ENCODE measurements around the gene COL4A1.

COL4A1 gene

DNA sequence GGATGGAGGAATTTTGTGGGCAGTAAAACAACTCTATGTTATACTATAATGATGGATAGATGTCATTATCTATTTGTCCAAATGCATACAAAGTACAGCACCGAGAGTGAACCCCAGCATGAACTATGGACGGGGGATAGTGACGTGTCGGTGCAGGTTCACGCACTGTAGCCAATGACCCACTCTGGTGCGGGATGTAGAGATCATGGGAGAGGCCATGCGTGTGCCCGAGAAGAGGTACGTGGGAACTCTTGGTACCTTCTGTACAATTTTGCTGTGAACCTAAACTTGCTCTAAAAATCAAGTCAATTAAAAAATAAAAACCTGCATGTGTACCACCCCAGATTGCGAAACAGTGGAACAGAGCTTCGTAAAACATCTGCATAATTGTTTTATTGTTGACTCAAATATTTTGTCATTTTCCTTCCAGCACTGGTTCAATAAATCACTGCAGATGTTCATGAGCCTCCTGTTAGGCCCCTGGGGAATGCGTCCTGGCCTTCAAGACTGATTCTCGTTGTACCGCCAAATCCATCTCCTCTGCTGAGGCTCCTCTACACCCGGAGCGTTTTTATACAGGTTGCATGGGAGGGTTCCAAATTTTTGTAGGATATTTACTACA lies 30.9 kb downstream of the COL4A1 start:
- TF ChIP-seq CTCF (IDR thresholded peaks at IDR 0.05; ENCODE audit: low read depth, low read length, missing control alignments): no peak

GRCh38 chr13:110274687-110275086 lies 32.3 kb downstream of the COL4A1 start:
- H3K4me3 ChIP-seq (ENCODE audit: low read depth, low read length): no peak overlapping the region
- no peak for DNase-seq (ENCODE audit: low read depth)
- no peak for TF ChIP-seq CTCF (IDR thresholded peaks at IDR 0.05; ENCODE audit: low read depth, low read length, missing control alignments)

More for the DNA sequence above, 30.9 kb downstream of the COL4A1 start:
- no peak for DNase-seq (ENCODE audit: low read depth)
- no peak overlapping the region for H3K4me3 ChIP-seq (ENCODE audit: low read depth, low read length)

DNA sequence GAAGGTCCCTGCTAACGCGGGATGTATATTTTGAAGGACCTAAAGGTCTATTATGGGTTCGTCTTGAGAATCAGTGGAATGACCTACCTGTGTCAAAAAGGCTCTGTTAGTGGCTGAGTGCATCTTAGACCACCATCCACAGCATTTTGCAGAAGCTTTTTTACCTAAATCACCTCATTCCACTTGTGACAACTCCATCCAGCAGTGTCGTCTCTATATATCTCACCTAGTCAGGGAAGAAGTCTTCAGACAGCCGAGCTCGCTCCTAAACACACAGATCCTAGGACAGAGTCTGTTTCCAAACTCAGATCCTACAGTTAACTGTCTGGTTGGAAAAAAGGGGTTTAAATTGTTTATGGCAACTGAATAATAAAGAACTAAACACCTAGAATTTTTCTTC lies 33.7 kb downstream of the COL4A1 start:
- no peak for TF ChIP-seq CTCF (IDR thresholded peaks at IDR 0.05; ENCODE audit: low read depth, low read length, missing control alignments)
- no peak for DNase-seq (ENCODE audit: low read depth)
- no peak overlapping the region for H3K4me3 ChIP-seq (ENCODE audit: low read depth, low read length)

DNA sequence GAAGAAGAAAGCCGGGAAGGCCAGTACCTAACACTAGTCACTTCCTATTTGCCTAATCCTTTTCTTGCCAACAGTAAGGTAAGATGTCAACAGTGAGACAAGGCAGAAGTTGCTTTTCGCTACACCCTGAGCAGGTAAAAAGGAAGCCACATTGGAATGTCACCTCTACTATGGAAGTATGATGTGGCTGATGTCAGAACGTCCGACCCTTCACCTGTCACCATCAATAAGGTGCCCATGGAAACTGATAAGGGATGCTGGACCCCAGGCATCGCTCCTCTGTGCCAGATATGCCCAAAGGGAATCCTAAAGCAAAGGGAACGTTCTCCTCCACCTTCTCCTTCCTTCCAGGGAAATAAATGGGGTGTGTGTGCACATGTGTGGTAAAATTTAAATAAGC lies 34.3 kb downstream of the COL4A1 start:
- no peak for DNase-seq (ENCODE audit: low read depth)
- no peak for TF ChIP-seq CTCF (IDR thresholded peaks at IDR 0.05; ENCODE audit: low read depth, low read length, missing control alignments)
- no peak overlapping the region for H3K4me3 ChIP-seq (ENCODE audit: low read depth, low read length)

DNA sequence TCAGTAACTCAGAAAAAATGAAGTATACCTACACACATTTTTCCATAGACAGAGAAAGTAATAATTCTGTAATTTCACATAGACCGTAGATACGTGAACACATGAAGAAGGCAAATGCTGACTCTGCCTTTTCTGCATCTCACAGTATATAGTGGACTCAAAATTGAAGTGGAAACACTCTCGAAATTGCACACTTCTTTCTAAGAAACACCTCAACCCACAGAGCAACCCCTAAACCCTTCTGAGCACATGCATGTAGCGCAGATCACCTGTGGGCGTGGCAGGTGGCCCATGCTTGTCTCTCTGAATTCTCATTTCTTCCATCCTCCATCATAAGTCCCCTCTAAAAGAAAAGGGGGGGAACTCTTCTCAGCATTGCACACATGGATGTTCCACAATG lies 34.7 kb downstream of the COL4A1 start:
- no peak for TF ChIP-seq CTCF (IDR thresholded peaks at IDR 0.05; ENCODE audit: low read depth, low read length, missing control alignments)

DNA sequence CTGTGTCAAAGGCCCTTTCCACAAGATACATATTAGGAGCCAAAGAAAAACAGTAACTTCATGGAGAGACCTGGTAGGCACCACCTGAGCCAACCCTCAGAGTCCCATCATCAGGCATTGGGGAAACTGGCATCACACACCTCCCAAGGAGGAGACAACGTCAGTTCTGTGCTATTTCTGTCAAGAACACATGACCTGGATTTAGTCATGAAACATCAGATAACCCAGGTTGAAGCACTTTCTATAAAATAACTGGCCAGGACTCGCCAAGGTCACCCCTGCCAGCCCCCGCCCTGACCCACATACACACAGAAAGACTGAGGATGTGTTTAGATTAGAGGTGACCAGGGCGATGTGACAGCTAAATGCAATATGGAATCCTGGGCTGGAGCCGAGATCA lies 35.6 kb downstream of the COL4A1 start:
- no peak overlapping the region for H3K4me3 ChIP-seq (ENCODE audit: low read depth, low read length)
- TF ChIP-seq CTCF (IDR thresholded peaks at IDR 0.05; ENCODE audit: low read depth, low read length, missing control alignments): no peak
- no peak for DNase-seq (ENCODE audit: low read depth)

More for the DNA sequence above, 34.7 kb downstream of the COL4A1 start:
- no peak for DNase-seq (ENCODE audit: low read depth)
- no peak overlapping the region for H3K4me3 ChIP-seq (ENCODE audit: low read depth, low read length)

GRCh38 chr13:110270507-110270906 lies 36.5 kb downstream of the COL4A1 start:
- no peak overlapping the region for H3K4me3 ChIP-seq (ENCODE audit: low read depth, low read length)
- DNase-seq (ENCODE audit: low read depth): no peak
- no peak for TF ChIP-seq CTCF (IDR thresholded peaks at IDR 0.05; ENCODE audit: low read depth, low read length, missing control alignments)

Data from GM12864 (cell line).